NCI-H2107 treated with DMSO at 0.1 percent for 48 hours (cell line): ENCODE measurements around the gene ZNF8.
A peak's percentile ranks its signal among the peaks of the same experiment; 100 is the strongest.
"Not testable (repeated sequence)": the region's sequence is repeated elsewhere in the genome, so short reads cannot be mapped to it uniquely, and the experiment has no call there.

Experiments used
- DNase-seq: peaks from one replicate; lab custom pipeline; 2025; ENCODE audit not compliant: unreplicated experiment; lab: John Stamatoyannopoulos, UW

ZNF8 gene

GRCh38 chr19:58278541-58279041 is at the start of gene ZNF8:
Gene ZNF8, plus strand, starts transcription at chr19:58278955. Its CDS starts 127 bp downstream, at chr19:58279082.
- peak; percentile 90 for DNase-seq

GRCh38 chr19:58229255-58229639 is 49.5 kb upstream of the ZNF8 start:
- no peak for DNase-seq

- no peak for DNase-seq
Measured at GRCh38 chr19:58237324-58237723, 41.4 kb upstream of the ZNF8 start.

- DNase-seq, result no peak
Measured at GRCh38 chr19:58243351-58243750, 35.4 kb upstream of the ZNF8 start.

GRCh38 chr19:58248886-58249285 is 29.9 kb upstream of the ZNF8 start:
- no peak for DNase-seq

- DNase-seq, result no peak
Measured at GRCh38 chr19:58252102-58252685, 26.6 kb upstream of the ZNF8 start.

GRCh38 chr19:58258259-58258658 is 20.5 kb upstream of the ZNF8 start:
- not testable (repeated sequence) for DNase-seq

- no peak for DNase-seq
Measured at GRCh38 chr19:58261600-58261967, 17.2 kb upstream of the ZNF8 start.

GRCh38 chr19:58261968-58262921 is 16.5 kb upstream of the ZNF8 start:
- no peak for DNase-seq

GRCh38 chr19:58262922-58263296 is 15.8 kb upstream of the ZNF8 start:
- no peak for DNase-seq

- DNase-seq, result no peak
Measured at GRCh38 chr19:58265100-58265499, 13.7 kb upstream of the ZNF8 start.

- DNase-seq, result no peak
Measured at GRCh38 chr19:58268344-58268743, 10.4 kb upstream of the ZNF8 start.

GRCh38 chr19:58274771-58275201 is 4.0 kb upstream of the ZNF8 start:
- DNase-seq, result no peak

GRCh38 chr19:58275564-58275963 is 3.2 kb upstream of the ZNF8 start:
- DNase-seq, result no peak

- DNase-seq, result no peak
Measured at GRCh38 chr19:58277197-58277596, 1.6 kb upstream of the ZNF8 start.

- no peak for DNase-seq
Measured at GRCh38 chr19:58277748-58278540, 811 bp upstream of the ZNF8 start.

GRCh38 chr19:58279042-58279924 is 528 bp downstream of the ZNF8 start:
- DNase-seq, result no peak

- DNase-seq, result no peak
Measured at GRCh38 chr19:58279925-58280316, 1.2 kb downstream of the ZNF8 start.

GRCh38 chr19:58284199-58284598 is 5.4 kb downstream of the ZNF8 start:
- no peak for DNase-seq

GRCh38 chr19:58291943-58292342 is 13.2 kb downstream of the ZNF8 start:
- no peak for DNase-seq
